Smooth muscle cell (in vitro differentiated cells): ENCODE results near the gene RSPO4. TPM values are rescaled to one million over a fixed set of nuclear protein-coding genes. Genes with fewer than 3 reads are reported as not detected.

Source experiments
- DNase-seq: peaks from one replicate; lab custom pipeline; 2025; ENCODE audit not compliant: unreplicated experiment; lab: John Stamatoyannopoulos, UW
- H2AFZ ChIP-seq: fragments of 200-600 bp; sonication (generic); 2 replicates; pipeline ENCODE4 v1.6.0; 2016; ENCODE audit warnings: antibody characterized with exemption, low read depth, mild to moderate bottlenecking
- H3F3A ChIP-seq: fragments of 200-600 bp; sonication (generic); 2 replicates; pipeline ENCODE4 v1.6.0; 2017; ENCODE audit warnings: antibody characterized with exemption, low read depth
- H3K27ac ChIP-seq: fragments of 200-600 bp; sonication (generic); 2 replicates; pipeline ENCODE4 v1.5.1; 2016; ENCODE audit warnings: low read depth, mild to moderate bottlenecking
- H3K27me3 ChIP-seq: fragments of 200-600 bp; sonication (generic); 2 replicates; pipeline ENCODE4 v1.6.1; 2016; ENCODE audit warnings: low read depth, mild to moderate bottlenecking
- H3K36me3 ChIP-seq: fragments of 200-600 bp; sonication (generic); 2 replicates; pipeline ENCODE4 v1.5.1; 2016; ENCODE audit warnings: low read depth
- H3K4me1 ChIP-seq: fragments of 200-600 bp; sonication (generic); 2 replicates; pipeline ENCODE4 v1.5.1; 2016; ENCODE audit warnings: low read depth
- H3K4me2 ChIP-seq: fragments of 200-600 bp; sonication (generic); 2 replicates; pipeline ENCODE4 v1.6.0; 2016; ENCODE audit warnings: mild to moderate bottlenecking
- H3K4me3 ChIP-seq: fragments of 200-600 bp; sonication (generic); 2 replicates; pipeline ENCODE4 v1.5.1; 2016; ENCODE audit warnings: mild to moderate bottlenecking
- H3K79me2 ChIP-seq: fragments of 200-600 bp; sonication (generic); 2 replicates; pipeline ENCODE4 v1.6.0; 2016; ENCODE audit warnings: low read depth, mild to moderate bottlenecking
- H3K9ac ChIP-seq: fragments of 200-600 bp; sonication (generic); 2 replicates; pipeline ENCODE4 v1.6.0; 2016; ENCODE audit warnings: low read depth
- H3K9me3 ChIP-seq: fragments of 200-600 bp; sonication (generic); replicated peaks from 2 replicates; pipeline ENCODE4 v1.5.1; 2016; ENCODE audit warnings: low read depth
- H4K20me1 ChIP-seq: fragments of 200-600 bp; sonication (generic); 2 replicates; pipeline ENCODE4 v1.6.0; 2016; ENCODE audit warnings: low read depth
- CTCF ChIP-seq: fragments of 200-600 bp; sonication (generic); IDR thresholded peaks from 2 replicates; pipeline ENCODE4 v1.5.1; 2017; ENCODE audit warnings: borderline replicate concordance, mild to moderate bottlenecking, antibody characterized with exemption; ENCODE audit not compliant: insufficient read depth, poor library complexity, severe bottlenecking
- WGBS: methylation state at CpG from one replicate; pipeline ENCODE4 v1.1.7; 2016; ENCODE audit warnings: low lambda C conversion rate; 5-methylcytosine and 5-hydroxymethylcytosine counted together
- polyA plus RNA-seq: library from polyadenylated mRNA; unstranded; fragments of >200 nt; fragmentation: Nextera tagmentation; extraction: Ambion mirVana; gene quantifications from 2 replicates; pipeline ENCODE4 v1.2.1, GENCODE V29; 2016
- total RNA-seq: library from RNA; depleted of rRNA; stranded (reverse); fragments of >200 nt; gene quantifications from 2 replicates; pipeline ENCODE4 v1.2.3, GENCODE V29; 2014

The RSPO4 gene
- total and polyA plus RNA-seq, 2 experiments from 2014 or later, result 1.3 to 5.0 TPM

- H3K4me3 ChIP-seq, result no peak overlapping the region
- H3K4me2 ChIP-seq, result no peak overlapping the region
- H3K9ac ChIP-seq, result no peak overlapping the region
- no peaks in the 10 kb centered on the region for H3K4me1 ChIP-seq
- no peak for DNase-seq
- no peaks in the 10 kb centered on the region for H4K20me1 ChIP-seq
- no peaks in the 10 kb centered on the region for H3K36me3 ChIP-seq
- H3K27me3 ChIP-seq, result no peaks in the 10 kb centered on the region
- 95% methylated on average over 9 of the region's 9 CpGs for WGBS
- no peak overlapping the region for H2AFZ ChIP-seq
- H3F3A ChIP-seq, result no peaks in the 10 kb centered on the region
- no peak for TF ChIP-seq CTCF
- H3K27ac ChIP-seq, result no peak overlapping the region
- no peaks in the 10 kb centered on the region for H3K79me2 ChIP-seq
- no peaks in the 10 kb centered on the region for H3K9me3 ChIP-seq
Observed at GRCh38 chr20:972256-972655, 29.9 kb downstream of the RSPO4 start.

GRCh38 chr20:971346-971745 is 30.8 kb downstream of the RSPO4 start:
- H3K27me3 ChIP-seq, result no peaks in the 10 kb centered on the region
- H3K27ac ChIP-seq, result no peak overlapping the region
- no peak overlapping the region for H3K4me3 ChIP-seq
- no peaks in the 10 kb centered on the region for H3K79me2 ChIP-seq
- H3K4me2 ChIP-seq, result no peak overlapping the region
- no peaks in the 10 kb centered on the region for H3K4me1 ChIP-seq
- TF ChIP-seq CTCF, result no peak
- no peaks in the 10 kb centered on the region for H4K20me1 ChIP-seq
- no peak overlapping the region for H3K9ac ChIP-seq
- DNase-seq, result no peak
- no peak overlapping the region for H2AFZ ChIP-seq
- no peaks in the 10 kb centered on the region for H3K36me3 ChIP-seq
- WGBS, result 78% methylated on average over 2 of the region's 2 CpGs
- no peaks in the 10 kb centered on the region for H3K9me3 ChIP-seq
- H3F3A ChIP-seq, result no peaks in the 10 kb centered on the region

GRCh38 chr20:969868-970267 is 32.2 kb downstream of the RSPO4 start:
- Histone ChIP-seq H3K9ac (no peak overlapping the region), H3K79me2 (no peaks in the 10 kb centered on the region), H3K27me3 (no peaks in the 10 kb centered on the region), H4K20me1 (no peaks in the 10 kb centered on the region), H3F3A (no peaks in the 10 kb centered on the region), H3K27ac (no peak overlapping the region), H3K36me3 (no peaks in the 10 kb centered on the region), H3K9me3 (no peaks in the 10 kb centered on the region), H3K4me3 (no peak overlapping the region), H2AFZ (no peak overlapping the region), H3K4me2 (no peak overlapping the region), H3K4me1 (no peaks in the 10 kb centered on the region)
- WGBS, result 96% methylated on average over 4 of the region's 4 CpGs
- no peak for DNase-seq
- TF ChIP-seq CTCF, result no peak

- Histone ChIP-seq H3K79me2 (no peaks in the 10 kb centered on the region), H3K9me3 (no peaks in the 10 kb centered on the region), H3F3A (no peaks in the 10 kb centered on the region), H4K20me1 (no peaks in the 10 kb centered on the region), H3K4me3 (no peak overlapping the region), H3K27me3 (no peaks in the 10 kb centered on the region), H3K9ac (no peak overlapping the region), H3K4me2 (no peak overlapping the region), H2AFZ (no peak overlapping the region), H3K36me3 (no peaks in the 10 kb centered on the region), H3K27ac (no peak overlapping the region), H3K4me1 (no peaks in the 10 kb centered on the region)
- DNase-seq, result no peak
- no peak for TF ChIP-seq CTCF
- WGBS, result 93% methylated on average over 16 of the region's 16 CpGs
Observed at GRCh38 chr20:967796-968742, 34.0 kb downstream of the RSPO4 start.
